HL-60 (cell line): Measurements from ENCODE around the gene AEBP2.

Source experiments
- DNase-seq, 2 experiments: peaks; one replicate each; pipeline ENCODE4 v3.0.0-alpha.2; 2010 to 2020; ENCODE audit warnings: low read depth in 1 of 2, low spot score in 1 of 2
- H3K27ac ChIP-seq: fragments of 250-450 bp; sonication (Bioruptor Pico); replicated peaks from 2 replicates; pipeline ENCODE4 v1.5.1; 2020; ENCODE audit warnings: mild to moderate bottlenecking, moderate library complexity
- H3K27me3 ChIP-seq: fragments of 250-450 bp; sonication (Bioruptor Pico); 2 replicates; pipeline ENCODE4 v1.5.1; 2021; ENCODE audit warnings: mild to moderate bottlenecking, moderate library complexity; ENCODE audit not compliant: insufficient read depth, poor library complexity, severe bottlenecking
- H3K4me3 ChIP-seq: replicated peaks from 2 replicates; pipeline ENCODE4 v1.5.1; 2011; ENCODE audit warnings: mild to moderate bottlenecking, control low read depth, low read length; ENCODE audit not compliant: insufficient read depth
- CTCF ChIP-seq: IDR thresholded peaks from one replicate; pipeline ENCODE4 v1.5.1; 2011; ENCODE audit warnings: low read length, control low read depth, inconsistent platforms; ENCODE audit not compliant: insufficient read depth
- GABPA ChIP-seq: IDR thresholded peaks from 2 replicates; pipeline ENCODE4 v1.6.1; 2012; ENCODE audit warnings: low read depth
- POLR2AphosphoS5 ChIP-seq: IDR thresholded peaks from 2 replicates; pipeline ENCODE4 v1.6.1; 2012; ENCODE audit warnings: low read depth
- REST ChIP-seq: IDR thresholded peaks from 2 replicates; pipeline ENCODE4 v1.6.1; 2012; ENCODE audit warnings: low read depth; ENCODE audit not compliant: insufficient replicate concordance
- SPI1 ChIP-seq: IDR thresholded peaks from 2 replicates; pipeline ENCODE4 v1.6.1; 2012; ENCODE audit warnings: low read depth, mild to moderate bottlenecking, borderline replicate concordance

The AEBP2 gene

GRCh38 chr12:19454837-19455236 lies 15.5 kb downstream of the AEBP2 start:
- Histone ChIP-seq H3K4me3 (no peak overlapping the region), H3K27ac (no peak overlapping the region), H3K27me3 (no peaks in the 10 kb centered on the region)
- DNase-seq: no peak
- no peak for TF ChIP-seq SPI1
- TF ChIP-seq REST: no peak
- no peak for TF ChIP-seq CTCF
- TF ChIP-seq POLR2AphosphoS5: no peak
- no peak for TF ChIP-seq GABPA

- no peak for TF ChIP-seq REST
- no peak for TF ChIP-seq GABPA
- no peak for TF ChIP-seq SPI1
- no peak for TF ChIP-seq CTCF
- TF ChIP-seq POLR2AphosphoS5: no peak
- Histone ChIP-seq H3K27ac (no peak overlapping the region), H3K27me3 (no peaks in the 10 kb centered on the region), H3K4me3 (no peak overlapping the region)
- no peak for DNase-seq
Observed at GRCh38 chr12:19456176-19456575, 16.9 kb downstream of the AEBP2 start.

GRCh38 chr12:19457561-19457960 lies 18.3 kb downstream of the AEBP2 start:
- no peak for TF ChIP-seq REST
- TF ChIP-seq GABPA: no peak
- no peak for TF ChIP-seq POLR2AphosphoS5
- no peak for TF ChIP-seq CTCF
- no peak for TF ChIP-seq SPI1

More at GRCh38 chr12:19457561-19457960, 18.3 kb downstream of the AEBP2 start:
- DNase-seq: no peak
- Histone ChIP-seq H3K27ac (no peak overlapping the region), H3K27me3 (no peaks in the 10 kb centered on the region), H3K4me3 (no peak overlapping the region)
